Measurements from ENCODE around the gene HGF.

- TF ChIP-seq CTCF (IDR thresholded peaks at IDR 0.05) (no peak), EZH2 (IDR thresholded peaks at IDR 0.05) (no peak)
Measured at GRCh38 chr7:81693894-81694293, 76.0 kb downstream of the HGF start.

Data from neural progenitor cell (in vitro differentiated cells).